Endothelial cell of umbilical vein (primary cell): ENCODE data around the gene VRTN. TPM values are rescaled to one million over a fixed set of nuclear protein-coding genes. Genes with fewer than 3 reads are reported as not detected.

Experiments
- BruUV-seq: library from RNA; stranded (reverse); fragments of 400-500 nt; replicated peaks from 2 replicates; lab custom pipeline; 2021; lab: Mats Ljungman, UMichigan
- CTCF ChIA-PET: fragments of 300-600, 350-600 bp; sonication (Branson Sonifier 250); formaldehyde crosslinking; loops from one replicate; lab custom pipeline; 2021; ENCODE audit warnings: antibody characterized with exemption, inconsistent platforms; lab: Charles Lee
- POLR2A ChIA-PET: fragments of 300-600, 350-600 bp; sonication (Branson Sonifier 250); formaldehyde crosslinking; loops from one replicate; lab custom pipeline; 2021; ENCODE audit warnings: antibody characterized with exemption, inconsistent platforms; lab: Charles Lee
- DNase-seq: peaks from one replicate; pipeline ENCODE4 v3.0.0-alpha.2; 2011; ENCODE audit warnings: low read depth, low spot score
- FAIRE-seq: peaks from 2 replicates; lab custom pipeline; 2011; peaks lifted over from hg19 to GRCh38; lab: Jason Lieb, UNC
- H2AFZ ChIP-seq: 2 replicates; pipeline ENCODE4 v1.6.0; 2012; ENCODE audit warnings: low read depth, low read length, control low read depth, inconsistent platforms
- H3K27ac ChIP-seq: 2 replicates; pipeline ENCODE4 v1.5.1; 2011; ENCODE audit warnings: low read depth, mild to moderate bottlenecking, control low read depth, low read length, moderate library complexity; ENCODE audit not compliant: insufficient read depth
- H3K27me3 ChIP-seq, 2 experiments: 2 replicates each; pipeline versions ENCODE4 v1.6.0 to v1.6.1; 2011; ENCODE audit warnings: low read length in 2 of 2, mixed read lengths in 1 of 2; ENCODE audit not compliant: control insufficient read depth in 2 of 2, insufficient read depth in 2 of 2
- H3K36me3 ChIP-seq, 2 experiments: 2 replicates in 1 of 2; 3 replicates in 1 of 2; pipeline ENCODE4 v1.5.1; 2011; ENCODE audit warnings: low read length in 2 of 2, mild to moderate bottlenecking in 1 of 2, moderate library complexity in 1 of 2; ENCODE audit not compliant: control insufficient read depth in 2 of 2, insufficient read depth in 2 of 2; ENCODE audit errors: extremely low read depth in 1 of 2
- H3K4me1 ChIP-seq: 3 replicates; pipeline ENCODE4 v1.5.1; 2011; ENCODE audit warnings: mild to moderate bottlenecking, low read length; ENCODE audit not compliant: control insufficient read depth, insufficient read depth; ENCODE audit errors: extremely low read depth
- H3K4me2 ChIP-seq: 2 replicates; pipeline ENCODE4 v1.6.1; 2011; ENCODE audit warnings: low read length, control low read depth, mixed read lengths; ENCODE audit not compliant: insufficient read depth
- H3K4me3 ChIP-seq, 3 experiments: fragments of 200-600 bp in 1 of 3; sonication (generic), shearing (Covaris generic) in 1 of 3; replicated peaks in 1 of 3; 2 replicates each; pipeline ENCODE4 v1.5.1; 2011 to 2016; ENCODE audit warnings: control low read depth in 3 of 3, low read length in 3 of 3, mild to moderate bottlenecking in 2 of 3, inconsistent platforms in 1 of 3, low read depth in 1 of 3, moderate library complexity in 1 of 3; ENCODE audit not compliant: insufficient read depth in 1 of 3
- H3K79me2 ChIP-seq: 2 replicates; pipeline ENCODE4 v1.6.0; 2012; ENCODE audit warnings: low read length, inconsistent platforms; ENCODE audit not compliant: control insufficient read depth, insufficient read depth
- H3K9ac ChIP-seq: replicated peaks from 2 replicates; pipeline ENCODE3; 2011; ENCODE audit warnings: low read length, control low read depth; ENCODE audit not compliant: insufficient read depth; ENCODE audit errors: extremely low read depth
- H3K9me1 ChIP-seq: replicated peaks from 3 replicates; pipeline ENCODE4 v1.6.0; 2011; ENCODE audit warnings: mild to moderate bottlenecking, low read length; ENCODE audit not compliant: control insufficient read depth, insufficient read depth; ENCODE audit errors: extremely low read depth
- H3K9me3 ChIP-seq: replicated peaks from 2 replicates; pipeline ENCODE4 v1.5.1; 2012; ENCODE audit warnings: low read length, inconsistent platforms; ENCODE audit not compliant: control insufficient read depth, insufficient read depth
- H4K20me1 ChIP-seq: replicated peaks from 2 replicates; pipeline ENCODE3; 2011; ENCODE audit warnings: mild to moderate bottlenecking, low read length; ENCODE audit not compliant: control insufficient read depth, insufficient read depth; ENCODE audit errors: extremely low read depth
- CTCF ChIP-seq, 2 donors: IDR thresholded peaks; 1 replicate in 1 of 2; 2 replicates in 1 of 2; pipeline ENCODE4 v1.5.1; 2011; ENCODE audit warnings: low read length in 2 of 2, mild to moderate bottlenecking in 2 of 2, moderate library complexity in 2 of 2, control low read depth in 1 of 2, inconsistent platforms in 1 of 2, low read depth in 1 of 2; ENCODE audit not compliant: insufficient read depth in 1 of 2; ENCODE audit errors: extremely low read depth in 1 of 2
- FOS ChIP-seq: IDR thresholded peaks from 2 replicates; pipeline ENCODE4 v1.6.1; 2011; ENCODE audit warnings: mild to moderate bottlenecking, low read length, moderate library complexity, borderline replicate concordance; ENCODE audit not compliant: insufficient read depth
- GATA2 ChIP-seq: IDR thresholded peaks from 2 replicates; pipeline ENCODE4 v1.7.0; 2011; ENCODE audit warnings: low read depth, mild to moderate bottlenecking, moderate library complexity, mixed read lengths, low read length; ENCODE audit not compliant: insufficient read length, insufficient read depth
- JUN ChIP-seq: IDR thresholded peaks from 2 replicates; pipeline ENCODE4 v1.6.1; 2011; ENCODE audit warnings: borderline replicate concordance, low read depth; ENCODE audit not compliant: insufficient read length, insufficient read depth
- MAX ChIP-seq: IDR thresholded peaks from 2 replicates; pipeline ENCODE4 v1.6.1; 2011; ENCODE audit not compliant: insufficient read depth, insufficient read length
- dilution Hi-C: fragments of 300-500 bp; cut with MboI; formaldehyde crosslinking; loops from one replicate; pipeline ENCODE4 v1.15.0; 2019; ENCODE audit warnings: low sequenced_read_pairs; ENCODE audit not compliant: extremely low pct_ligation_motif_present
- intact Hi-C: fragments of 100-400 bp; cut with micrococcal nuclease; formaldehyde crosslinking; loops from one replicate; pipeline ENCODE4 v1.10.0; 2022
- polyA plus RNA-seq, 4 experiments: library from polyadenylated mRNA; depleted of rRNA in 3 of 4; stranded (reverse) in 3 of 4; unstranded in 1 of 4; fragments of >200 nt; gene quantifications; 2 replicates each; pipeline versions ENCODE4 v1.2.1 to v1.2.3, GENCODE V29; 2011 to 2012; ENCODE audit warnings: missing spikeins in 1 of 4
- total RNA-seq: library from RNA; stranded (reverse); gene quantifications from 2 replicates; pipeline ENCODE4 v1.2.3, GENCODE V29; 2021

The VRTN gene
- total and polyA plus RNA-seq, 2 donors (not counting 3 experiments of a cell fraction or from before 2014, with no cell fraction given) = 0.03 TPM; not detected in 1

GRCh38 chr14:74403619-74404417 lies 55.5 kb downstream of the VRTN start:
- dilution Hi-C loops = no loop called here
- Histone ChIP-seq H4K20me1 (no peaks in the 10 kb centered on the region), H3K4me3 (no peak overlapping the region), H3K27me3 (peaks cover 3 to 8% of the 10 kb centered on the region in 2 experiments), H3K4me1 (peaks cover 5% of the 10 kb centered on the region), H3K4me2 (no peak overlapping the region), H3K79me2 (no peaks in the 10 kb centered on the region), H2AFZ (no peak overlapping the region), H3K9ac (no peak overlapping the region), H3K27ac (no peak overlapping the region), H3K9me3 (no peaks in the 10 kb centered on the region), H3K9me1 (no peaks in the 10 kb centered on the region), H3K36me3 (no peaks in the 10 kb centered on the region)
- CTCF ChIA-PET = interaction anchor here (1.4 kb wide), 1 partner anchor 11 kb away, joined by 3 read pairs; no protein-coding TSS in a partner anchor
- intact Hi-C loops = no loop called here
- no peak for FAIRE-seq
- POLR2A ChIA-PET = no interaction called here
- TF ChIP-seq JUN (no peak), CTCF (IDR thresholded peaks at IDR 0.05; ENCODE audit: extremely low read depth in 1 of 2, insufficient read depth in 1 of 2, low read depth in 1 of 2, low read length in 2 of 2) (no peak), MAX (no peak), FOS (no peak), GATA2 (no peak)
- no peak for DNase-seq
- BruUV-seq = no TSS peak
